Activated T-cell treated with anti-CD3 and anti-CD28 coated beads, Interleukin-2, amount 50 U/mL, for 1 hour (primary cell): Measurements from ENCODE around the gene TMEM151A.

ENCODE experiments used
- DNase-seq: peaks from one replicate; pipeline ENCODE4 v3.0.0-alpha.2; 2020

The TMEM151A gene

DNA sequence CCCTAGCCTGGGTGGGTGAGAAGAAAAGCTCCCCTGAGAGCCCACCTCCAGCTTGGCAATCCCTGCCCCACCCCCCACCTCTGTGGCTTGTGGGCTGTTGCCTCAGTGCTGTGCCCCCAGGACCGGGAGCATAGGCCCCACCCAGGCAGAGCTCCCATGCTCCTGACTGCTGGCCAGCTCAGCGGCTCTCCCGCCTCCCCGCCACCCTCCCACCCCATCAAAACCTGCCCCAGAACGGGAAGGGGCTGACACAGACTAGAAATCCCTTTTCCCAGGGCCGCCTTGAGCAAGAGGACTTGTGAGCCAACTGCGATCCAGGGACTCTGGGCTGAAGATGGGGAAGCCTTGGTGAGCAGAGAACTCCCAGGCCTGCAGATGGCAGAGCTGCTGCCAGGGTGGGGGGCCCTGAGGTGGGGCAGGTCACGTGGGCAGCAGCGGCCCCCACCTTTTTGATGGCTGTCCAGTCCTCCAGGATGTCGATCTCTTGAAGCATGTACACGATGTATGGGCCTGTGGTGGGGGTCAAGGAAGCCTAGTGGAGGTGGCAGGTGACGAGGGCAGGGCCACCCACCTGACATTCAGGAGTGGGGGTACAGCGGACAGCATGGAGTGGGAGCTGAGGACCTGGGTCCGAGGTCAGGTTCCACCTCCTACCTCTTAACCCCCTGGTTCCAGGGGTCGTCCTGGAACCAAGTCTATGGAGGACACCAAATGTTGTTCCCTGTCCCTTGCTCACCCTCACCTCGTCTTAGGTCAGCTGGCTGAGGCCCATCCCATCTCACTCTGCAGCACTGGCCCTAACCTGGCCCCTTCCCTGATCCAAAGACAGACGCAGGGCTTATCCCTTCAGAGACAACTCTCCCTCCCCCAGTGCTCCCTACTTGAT is 46.8 kb downstream of the TMEM151A start:
- no peak for DNase-seq

DNA sequence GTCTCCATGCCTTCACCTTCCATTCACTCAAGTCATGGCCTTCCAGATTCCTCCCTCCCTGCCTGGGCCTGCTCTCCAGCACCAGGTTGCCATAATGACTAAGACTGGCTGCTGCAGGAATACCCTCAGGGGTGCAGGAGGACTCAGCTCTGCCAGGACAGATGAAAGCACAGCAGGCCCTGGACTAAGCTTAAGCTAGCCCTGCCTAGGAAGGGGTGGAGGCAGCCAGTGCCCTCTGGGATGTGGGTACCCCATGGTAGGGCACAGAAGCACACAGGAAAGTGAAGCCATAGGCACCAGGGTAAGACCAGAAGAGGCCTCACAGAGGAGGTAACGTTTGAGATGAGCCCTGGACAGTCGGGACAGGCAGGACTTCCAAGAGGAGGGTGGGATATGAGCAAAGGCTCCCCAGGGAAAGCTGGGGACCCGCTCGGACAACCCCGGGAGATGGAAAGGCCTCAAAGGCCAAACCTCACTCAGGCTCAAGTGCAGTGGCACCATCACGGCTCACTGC is 47.5 kb downstream of the TMEM151A start:
- DNase-seq, result no peak

GRCh38 chr11:66339686-66340483 is 48.2 kb downstream of the TMEM151A start:
- no peak for DNase-seq

GRCh38 chr11:66340596-66341501 is 49.2 kb downstream of the TMEM151A start:
- no peak for DNase-seq

- no peak for DNase-seq
These were observed 49.9 kb downstream of the TMEM151A start for GRCh38 chr11:66341502-66342126.

- DNase-seq, result no peak
These were observed 51.5 kb downstream of the TMEM151A start for GRCh38 chr11:66343176-66343575.

DNA sequence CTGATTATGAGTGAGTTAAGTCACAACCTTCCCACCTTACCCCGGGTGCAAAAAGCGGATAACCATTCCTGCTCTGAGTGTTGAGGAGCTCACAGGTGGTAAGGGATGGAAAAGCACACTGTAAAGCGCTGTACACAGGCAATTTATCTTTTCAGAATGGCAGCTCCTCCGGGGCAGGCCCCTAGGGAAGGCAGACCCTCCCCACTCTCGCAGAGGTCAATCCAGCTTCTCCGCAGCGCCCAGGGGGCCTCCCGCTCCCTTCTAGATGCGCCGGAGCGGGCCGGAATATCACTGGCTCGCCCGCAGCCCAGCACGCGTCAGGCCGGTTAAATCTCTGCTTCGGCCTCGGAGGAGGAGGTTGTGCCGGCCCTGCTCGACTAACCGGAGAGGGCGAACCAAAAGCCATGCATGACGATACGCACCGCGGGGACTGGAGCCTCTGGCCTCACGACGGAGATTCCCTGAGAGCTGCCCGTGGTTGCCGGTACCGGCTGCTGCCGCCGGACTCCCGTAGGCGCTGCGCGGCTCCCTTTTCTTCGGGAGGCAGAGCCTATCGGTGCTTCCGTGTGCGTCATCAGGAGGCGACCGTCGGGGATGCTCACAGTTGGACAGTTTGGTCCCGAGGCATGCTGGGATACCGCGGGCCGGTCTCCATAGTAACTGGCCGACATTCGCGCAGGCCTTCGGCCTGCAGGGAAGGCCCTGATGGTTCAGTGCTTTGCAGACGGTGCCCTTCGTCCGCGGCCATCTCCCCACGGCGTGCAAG is 53.0 kb downstream of the TMEM151A start, which contains the start of gene BRMS1:
Gene BRMS1, minus strand, starts transcription at position 555 of the 766 bp plus-strand sequence. CDS start 2,870 bp downstream, outside the sequence.
- DNase-seq, result peak; percentile 94

GRCh38 chr11:66345316-66345649 is 53.6 kb downstream of the TMEM151A start:
- DNase-seq, result no peak
